ENCODE measurements around the gene GNLY. TPM values are rescaled to one million over a fixed set of nuclear protein-coding genes. Genes with fewer than 3 reads are reported as not detected.

The GNLY gene
- total and polyA plus RNA-seq, 10 donors = 13.1 to 87.8 (median 35.2) TPM

DNA sequence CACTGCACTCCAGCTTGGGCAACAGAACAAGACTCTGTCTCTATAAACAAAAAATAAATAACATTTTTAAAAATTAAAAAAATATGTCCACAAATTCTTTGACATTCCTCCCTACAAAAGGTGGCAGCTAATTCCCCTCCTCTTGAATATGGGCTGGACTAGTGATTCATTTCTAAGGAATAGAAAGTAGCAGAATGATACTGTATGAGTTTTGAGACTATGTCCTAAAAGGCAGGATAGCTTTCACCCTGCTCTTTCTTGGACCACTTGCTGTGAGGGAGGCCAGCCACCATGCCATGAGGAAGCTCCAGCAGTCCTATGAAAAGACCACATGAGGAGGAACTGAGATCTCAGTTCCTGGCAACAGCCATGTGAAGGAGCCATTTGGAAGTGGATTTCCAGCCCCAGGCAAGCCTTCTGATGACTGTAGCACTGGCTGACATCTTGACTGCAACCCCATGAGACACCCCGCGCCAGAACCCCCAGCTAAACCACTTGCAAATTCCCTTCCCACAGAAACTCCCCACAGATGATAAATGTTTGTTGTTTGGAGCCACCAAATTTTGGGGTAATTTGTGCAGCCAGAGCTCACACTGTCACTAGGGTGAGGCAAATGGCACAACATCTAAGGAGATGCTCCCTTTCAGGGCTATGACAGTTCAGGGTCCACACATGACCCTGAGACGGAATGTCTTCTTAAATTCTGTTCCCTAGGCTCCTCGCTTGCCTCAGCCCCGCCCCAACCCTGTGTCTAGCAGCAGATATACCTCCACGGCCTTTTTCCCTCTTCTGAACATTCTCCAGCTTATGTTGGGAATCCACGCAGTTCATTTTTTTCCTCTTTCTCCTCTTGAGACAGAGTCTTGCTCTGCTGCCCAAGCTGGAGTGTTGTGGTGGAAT, 42.5 kb downstream of the GNLY start:
- H3K4me3 ChIP-seq = no peak overlapping the region
- intact Hi-C loops (cut with DNase I; ENCODE audit: low total_unique reads) = no loop called here
- peaks cover 0 to 10% (median 0%) of the 10 kb centered on the region in 7 donors for H3K27me3 ChIP-seq (replicated peaks in 1 of 7)
- H3K36me3 ChIP-seq = no peaks in the 10 kb centered on the region
- TF ChIP-seq, protein P1, sequence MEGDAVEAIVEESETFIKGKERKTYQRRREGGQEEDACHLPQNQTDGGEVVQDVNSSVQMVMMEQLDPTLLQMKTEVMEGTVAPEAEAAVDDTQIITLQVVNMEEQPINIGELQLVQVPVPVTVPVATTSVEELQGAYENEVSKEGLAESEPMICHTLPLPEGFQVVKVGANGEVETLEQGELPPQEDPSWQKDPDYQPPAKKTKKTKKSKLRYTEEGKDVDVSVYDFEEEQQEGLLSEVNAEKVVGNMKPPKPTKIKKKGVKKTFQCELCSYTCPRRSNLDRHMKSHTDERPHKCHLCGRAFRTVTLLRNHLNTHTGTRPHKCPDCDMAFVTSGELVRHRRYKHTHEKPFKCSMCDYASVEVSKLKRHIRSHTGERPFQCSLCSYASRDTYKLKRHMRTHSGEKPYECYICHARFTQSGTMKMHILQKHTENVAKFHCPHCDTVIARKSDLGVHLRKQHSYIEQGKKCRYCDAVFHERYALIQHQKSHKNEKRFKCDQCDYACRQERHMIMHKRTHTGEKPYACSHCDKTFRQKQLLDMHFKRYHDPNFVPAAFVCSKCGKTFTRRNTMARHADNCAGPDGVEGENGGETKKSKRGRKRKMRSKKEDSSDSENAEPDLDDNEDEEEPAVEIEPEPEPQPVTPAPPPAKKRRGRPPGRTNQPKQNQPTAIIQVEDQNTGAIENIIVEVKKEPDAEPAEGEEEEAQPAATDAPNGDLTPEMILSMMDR (IDR thresholded peaks at IDR 0.05 in 8 of 11, conservative IDR thresholded peaks at IDR 0.05 in 3 of 11) = no peak
- TF ChIP-seq POLR2A (IDR thresholded peaks at IDR 0.05) (no peak), POLR2AphosphoS5 (IDR thresholded peaks at IDR 0.05) (no peak)
- no peak for DNase-seq
- no peaks in the 10 kb centered on the region for H3K9me3 ChIP-seq
- H3K27ac ChIP-seq = peak overlapping the region in 2 of 8 donors; percentile 15 to 22
- WGBS, 5 donors = 83 to 93% (median 85%) methylated on average over 7 of the region's 7 CpGs
- peaks cover 0 to 9% (median under 1%) of the 10 kb centered on the region in 6 donors for H3K4me1 ChIP-seq

DNA sequence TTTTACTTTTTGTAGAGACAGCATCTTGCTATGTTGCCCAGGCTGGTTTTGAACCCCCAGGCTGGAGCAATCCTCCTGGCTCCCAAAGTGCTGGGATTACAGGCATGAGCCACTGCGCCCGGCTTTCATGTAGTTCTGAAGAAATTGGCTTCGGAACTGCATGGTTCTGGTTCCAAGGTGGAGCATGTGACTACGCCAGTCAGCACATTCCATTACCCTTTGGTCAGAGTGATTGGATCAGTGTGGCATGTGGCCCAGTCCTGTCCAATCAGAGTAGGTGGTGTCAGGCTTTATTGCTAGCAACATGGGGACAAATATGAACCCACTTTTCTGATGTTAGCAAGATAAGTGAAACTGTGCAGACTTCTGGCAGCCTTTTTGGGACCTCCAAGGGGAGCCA, 43.3 kb downstream of the GNLY start:
- peaks cover 0 to 16% (median 6%) of the 10 kb centered on the region in 6 donors for H3K4me1 ChIP-seq
- WGBS, 5 donors = 78 to 85% (median 83%) methylated on average over 3 to 4 of the region's 4 CpGs
- H3K27me3 ChIP-seq (replicated peaks in 1 of 7) = peaks cover 0 to 16% (median 0%) of the 10 kb centered on the region in 7 donors
- H3K9me3 ChIP-seq = no peaks in the 10 kb centered on the region
- no peak for DNase-seq
- TF ChIP-seq POLR2A (IDR thresholded peaks at IDR 0.05) = no peak
- no peak for TF ChIP-seq POLR2AphosphoS5 (IDR thresholded peaks at IDR 0.05)
- TF ChIP-seq, protein P1 (IDR thresholded peaks at IDR 0.05 in 8 of 11, conservative IDR thresholded peaks at IDR 0.05 in 3 of 11) = no peak
- no peaks in the 10 kb centered on the region for H3K36me3 ChIP-seq
- H3K4me3 ChIP-seq = no peak overlapping the region
- intact Hi-C loops (cut with DNase I; ENCODE audit: low total_unique reads) = no loop called here
- peak overlapping the region in 2 of 8 donors; percentile 22 to 35 for H3K27ac ChIP-seq

DNA sequence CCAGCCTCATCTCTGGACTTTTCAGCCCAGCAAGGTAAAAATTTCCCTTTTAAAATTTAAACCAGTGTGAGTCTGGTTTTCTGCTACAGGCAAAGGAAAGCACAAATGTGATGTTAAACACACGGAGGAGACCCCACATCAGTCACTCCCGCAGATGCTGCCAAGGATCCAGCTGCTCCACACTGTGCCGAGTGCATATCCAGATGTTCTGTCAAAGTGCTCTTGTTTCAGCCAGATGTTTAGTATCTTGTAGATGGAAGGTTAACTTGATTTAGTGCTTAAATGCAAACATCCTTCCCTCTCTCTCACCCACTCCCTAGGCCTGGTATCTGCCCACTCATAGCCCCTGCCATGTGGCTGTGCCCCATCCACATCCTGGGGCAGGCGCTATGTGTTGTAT, 43.8 kb downstream of the GNLY start:
- TF ChIP-seq POLR2AphosphoS5 (IDR thresholded peaks at IDR 0.05) (no peak), POLR2A (IDR thresholded peaks at IDR 0.05) (no peak)
- TF ChIP-seq, protein P1 (IDR thresholded peaks at IDR 0.05 in 8 of 11, conservative IDR thresholded peaks at IDR 0.05 in 3 of 11) = no peak
- Histone ChIP-seq H3K9me3 (no peaks in the 10 kb centered on the region), H3K27me3 (replicated peaks in 1 of 7) (peaks cover 0 to 18% (median 0%) of the 10 kb centered on the region in 7 donors), H3K27ac (peak overlapping the region in 2 of 8 donors; percentile 22 to 35), H3K4me3 (no peak overlapping the region), H3K4me1 (peaks cover 2 to 20% (median 9%) of the 10 kb centered on the region in 6 donors), H3K36me3 (no peaks in the 10 kb centered on the region)
- DNase-seq = no peak
- 74 to 90% (median 85%) methylated on average over 4 of the region's 4 CpGs for WGBS, 5 donors
- intact Hi-C loops (cut with DNase I; ENCODE audit: low total_unique reads) = no loop called here

DNA sequence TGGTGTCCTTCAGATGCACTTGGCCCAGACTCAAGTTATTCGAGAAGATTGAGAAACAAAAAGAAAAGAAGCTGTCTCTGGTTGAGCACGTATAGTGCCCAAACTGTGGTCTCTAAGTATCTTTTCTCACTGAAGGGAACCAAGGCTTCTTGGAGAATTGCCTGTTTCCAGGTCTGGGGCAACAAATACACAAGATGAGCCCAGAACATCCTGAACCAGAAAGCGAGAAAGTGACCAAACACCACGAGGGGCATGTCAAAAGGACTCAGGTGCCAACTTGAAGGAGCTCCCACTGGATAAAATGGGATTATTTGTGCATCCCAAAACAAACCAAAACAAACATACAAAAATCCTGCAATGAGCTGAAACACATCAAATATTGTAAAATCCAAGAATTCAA, 46.0 kb downstream of the GNLY start:
- no peak for TF ChIP-seq POLR2A (IDR thresholded peaks at IDR 0.05)
- no peak for TF ChIP-seq POLR2AphosphoS5 (IDR thresholded peaks at IDR 0.05)
- TF ChIP-seq, protein P1 (IDR thresholded peaks at IDR 0.05 in 8 of 11, conservative IDR thresholded peaks at IDR 0.05 in 3 of 11) = no peak

More for the DNA sequence above, 46.0 kb downstream of the GNLY start:
- Histone ChIP-seq H3K27me3 (replicated peaks in 1 of 7) (peaks cover 0 to 27% (median 0%) of the 10 kb centered on the region in 7 donors), H3K4me3 (no peak overlapping the region), H3K4me1 (peaks cover 5 to 38% (median 15%) of the 10 kb centered on the region in 6 donors), H3K9me3 (no peaks in the 10 kb centered on the region), H3K27ac (peak overlapping the region in 2 of 8 donors; percentile 77 to 80), H3K36me3 (no peaks in the 10 kb centered on the region)
- intact Hi-C loops (cut with DNase I; ENCODE audit: low total_unique reads) = loop anchor here (10.0 kb wide), 1 partner anchor 55 kb away; no protein-coding TSS in a partner anchor
- WGBS, 5 donors = 75 to 92% (median 88%) methylated on average over 4 of the region's 4 CpGs
- no peak for DNase-seq

Measured in spleen (tissue), 11 donors.